Loucy (cell line): Measurements from ENCODE around the gene PITX1.

ENCODE experiments used
- H2AFZ ChIP-seq: fragments of 200-600 bp; sonication (generic); 2 replicates; pipeline ENCODE4 v1.6.0; 2016; ENCODE audit warnings: antibody characterized with exemption, mild to moderate bottlenecking, low read length, moderate library complexity
- H3F3A ChIP-seq: fragments of 200-600 bp; 2 replicates; pipeline ENCODE4 v1.6.0; 2016; ENCODE audit warnings: antibody characterized with exemption, low read depth, mild to moderate bottlenecking
- H3K27me3 ChIP-seq: fragments of 200-600 bp; sonication (generic); 2 replicates; pipeline ENCODE4 v1.6.1; 2014; ENCODE audit warnings: low read length, mild to moderate bottlenecking; ENCODE audit not compliant: insufficient read depth, poor library complexity, severe bottlenecking
- H3K36me3 ChIP-seq: fragments of 200-600 bp; sonication (generic); 2 replicates; pipeline ENCODE4 v1.6.1; 2016; ENCODE audit warnings: low read length; ENCODE audit not compliant: insufficient read depth
- H3K4me1 ChIP-seq: fragments of 200-600 bp; sonication (generic); 2 replicates; pipeline ENCODE4 v1.5.1; 2014; ENCODE audit warnings: low read length, mild to moderate bottlenecking; ENCODE audit not compliant: insufficient read depth, poor library complexity, severe bottlenecking
- H3K4me2 ChIP-seq: fragments of 200-600 bp; sonication (generic); 2 replicates; pipeline ENCODE4 v1.6.0; 2014; ENCODE audit warnings: antibody characterized with exemption, low read length, low read depth, mild to moderate bottlenecking; ENCODE audit not compliant: poor library complexity, severe bottlenecking
- H3K4me3 ChIP-seq: fragments of 200-600 bp; sonication (generic); 2 replicates; pipeline ENCODE4 v1.5.1; 2014; ENCODE audit warnings: low read length, mild to moderate bottlenecking, mixed read lengths; ENCODE audit not compliant: poor library complexity, severe bottlenecking
- H3K79me2 ChIP-seq: fragments of 200-600 bp; sonication (generic); 2 replicates; pipeline ENCODE4 v1.6.1; 2014; ENCODE audit warnings: low read length; ENCODE audit not compliant: insufficient read depth
- H3K9ac ChIP-seq: fragments of 200-600 bp; sonication (generic); 2 replicates; pipeline ENCODE4 v1.6.0; 2014; ENCODE audit warnings: mild to moderate bottlenecking, low read depth, low read length, moderate library complexity; ENCODE audit not compliant: poor library complexity, severe bottlenecking
- H3K9me2 ChIP-seq: fragments of 200-600 bp; sonication (generic); replicated peaks from 2 replicates; pipeline ENCODE4 v1.6.1; 2016; ENCODE audit warnings: low read depth, low read length, mixed read lengths
- H3K9me3 ChIP-seq: fragments of 200-600 bp; sonication (generic); 2 replicates; pipeline ENCODE4 v1.6.1; 2014; ENCODE audit warnings: mild to moderate bottlenecking, antibody characterized with exemption, low read length, low read depth; ENCODE audit not compliant: insufficient read depth
- H4K20me1 ChIP-seq: fragments of 200-600 bp; sonication (generic); 2 replicates; pipeline ENCODE4 v1.6.0; 2014; ENCODE audit warnings: antibody characterized with exemption, low read length, mild to moderate bottlenecking; ENCODE audit not compliant: insufficient read depth, poor library complexity, severe bottlenecking
- CTCF ChIP-seq: fragments of 200-600 bp; sonication (generic); conservative IDR thresholded peaks from 2 replicates; pipeline ENCODE4 v1.5.1; 2014; ENCODE audit warnings: mild to moderate bottlenecking, antibody characterized with exemption, low read length
- EZH2phosphoT487 ChIP-seq: fragments of 200-600 bp; IDR thresholded peaks from 2 replicates; pipeline ENCODE4 v1.6.1; 2018; ENCODE audit warnings: antibody characterized with exemption, mild to moderate bottlenecking, moderate library complexity, borderline replicate concordance

PITX1 gene

GRCh38 chr5:135032695-135032998, 1.4 kb downstream of the PITX1 start:
- Histone ChIP-seq H3K79me2 (peaks cover 69% of the 10 kb centered on the region), H2AFZ (no peak overlapping the region), H3F3A (no peaks in the 10 kb centered on the region), H3K9ac (peak overlapping the region; percentile 80), H3K9me3 (no peaks in the 10 kb centered on the region), H3K4me1 (peaks cover 17% of the 10 kb centered on the region), H3K36me3 (no peaks in the 10 kb centered on the region), H4K20me1 (peaks cover 17% of the 10 kb centered on the region), H3K27me3 (peaks cover 17% of the 10 kb centered on the region), H3K4me3 (peak overlapping the region; percentile 88), H3K4me2 (peak overlapping the region; percentile 78), H3K9me2 (no peaks in the 10 kb centered on the region)
- TF ChIP-seq EZH2phosphoT487 (no peak), CTCF (no peak)

GRCh38 chr5:135031813-135032694, 2.0 kb downstream of the PITX1 start:
- H3K79me2 ChIP-seq, result peaks cover 72% of the 10 kb centered on the region

GRCh38 chr5:135030956-135031812, 2.8 kb downstream of the PITX1 start:
- peaks cover 17% of the 10 kb centered on the region for H4K20me1 ChIP-seq
- H3K4me1 ChIP-seq, result peaks cover 14% of the 10 kb centered on the region
- peak overlapping the region; percentile 78 for H3K4me2 ChIP-seq
- H3K9ac ChIP-seq, result peak overlapping the region; percentile 80
- TF ChIP-seq EZH2phosphoT487 (no peak), CTCF (no peak)
- no peaks in the 10 kb centered on the region for H3F3A ChIP-seq
- H3K9me3 ChIP-seq, result no peaks in the 10 kb centered on the region
- H3K4me3 ChIP-seq, result peak overlapping the region; percentile 88
- H3K36me3 ChIP-seq, result no peaks in the 10 kb centered on the region
- H3K79me2 ChIP-seq, result peaks cover 72% of the 10 kb centered on the region
- H2AFZ ChIP-seq, result no peak overlapping the region
- H3K27me3 ChIP-seq, result peaks cover 17% of the 10 kb centered on the region
- H3K9me2 ChIP-seq, result no peaks in the 10 kb centered on the region

More at GRCh38 chr5:135031813-135032694, 2.0 kb downstream of the PITX1 start:
- peak overlapping the region; percentile 78 for H3K4me2 ChIP-seq
- TF ChIP-seq CTCF, result no peak
- H2AFZ ChIP-seq, result no peak overlapping the region
- peaks cover 17% of the 10 kb centered on the region for H4K20me1 ChIP-seq
- peak overlapping the region; percentile 88 for H3K4me3 ChIP-seq
- no peaks in the 10 kb centered on the region for H3K36me3 ChIP-seq
- H3K9me3 ChIP-seq, result no peaks in the 10 kb centered on the region
- H3K9ac ChIP-seq, result peak overlapping the region; percentile 80
- peaks cover 17% of the 10 kb centered on the region for H3K4me1 ChIP-seq
- H3K9me2 ChIP-seq, result no peaks in the 10 kb centered on the region
- no peaks in the 10 kb centered on the region for H3F3A ChIP-seq
- peaks cover 17% of the 10 kb centered on the region for H3K27me3 ChIP-seq
